ENCODE results near the gene MMP21. TPM values are rescaled to one million over a fixed set of nuclear protein-coding genes. Genes with fewer than 3 reads are reported as not detected.

Gene MMP21
- total and polyA plus RNA-seq, 2 of the 13 experiments (the other 11 are each of a cell fraction or from before 2014, with no cell fraction given), result not detected

- peaks cover 30% of the 10 kb centered on the region for H3K4me1 ChIP-seq (ENCODE audit: insufficient read depth, low read length)
- H2AFZ ChIP-seq (ENCODE audit: low read length), result no peak overlapping the region
- intact Hi-C loops (cut with micrococcal nuclease; ENCODE audit: unreplicated experiment), result no loop called here
- H3K4me2 ChIP-seq (ENCODE audit: low read depth, low read length), result no peak overlapping the region
- FAIRE-seq, result no peak
- BruUV-seq (replicated peaks), result no TSS peak
- in situ Hi-C loops (cut with HindIII; ENCODE audit: extremely low pct_ligation_motif_present, low pct_unique_long_range_greater_than_20kb), result no loop called here
- ATAC-seq, result peak; percentile 8; the same call in 1 of the 3 replicates
- H3K36me3 ChIP-seq (replicated peaks in 1 of 2; ENCODE audit: control insufficient read depth in 1 of 2, insufficient read depth in 2 of 2, low read length in 2 of 2), result peaks cover 3 to 4% of the 10 kb centered on the region in 2 experiments; a peak in 2 of 5 replicates
- H3K27me3 ChIP-seq (ENCODE audit: control insufficient read depth in 1 of 2, insufficient read depth in 2 of 2, low read length in 2 of 2), result no peaks in the 10 kb centered on the region
- H3K4me3 ChIP-seq (replicated peaks in 1 of 3; ENCODE audit: insufficient read depth in 1 of 3, low read depth in 2 of 3, low read length in 3 of 3), result no peak overlapping the region
- peaks cover 4% of the 10 kb centered on the region; the same call in 1 of the 2 replicates for H4K20me1 ChIP-seq (ENCODE audit: insufficient read depth, low read length)
- POLR2A ChIA-PET, result no interaction called here
- no peak overlapping the region for H3K27ac ChIP-seq (ENCODE audit: extremely low read length, insufficient read depth, low read length)
- CTCF ChIA-PET (ENCODE audit: low intra/inter-chr PET ratio, low total read pairs), result no interaction called here
- H3K9me3 ChIP-seq (ENCODE audit: low read length), result no peaks in the 10 kb centered on the region
- no peak for TF ChIP-seq KAT7 (CRISPR knock-in tag; IDR thresholded peaks at IDR 0.05; ENCODE audit: borderline replicate concordance)
- TF ChIP-seq SCMH1 (CRISPR knock-in tag; IDR thresholded peaks at IDR 0.05; ENCODE audit: borderline replicate concordance), result no peak
- no peak for TF ChIP-seq TAF1 (CRISPR knock-in tag; IDR thresholded peaks at IDR 0.05)
- TF ChIP-seq ZNF768 (CRISPR knock-in tag; IDR thresholded peaks at IDR 0.05), result peak; percentile 9; the same call in 1 of the 2 replicates
- no peak overlapping the region for H3K9ac ChIP-seq (ENCODE audit: insufficient read depth, low read depth, low read length)
- WGBS (ENCODE audit: low lambda C conversion rate), result 100% methylated on average over 7 of the region's 17 CpGs
- no peak for DNase-seq (ENCODE audit: low spot score)
- H3K79me2 ChIP-seq (ENCODE audit: insufficient read depth, low read length), result no peaks in the 10 kb centered on the region
Observed at GRCh38 chr10:125788156-125789034, 12.8 kb upstream of the MMP21 start.

GRCh38 chr10:125785791-125786190 is 10.2 kb upstream of the MMP21 start:
- ATAC-seq (no peak), FAIRE-seq (no peak), DNase-seq (ENCODE audit: low spot score) (no peak)
- ChIA-PET CTCF (ENCODE audit: low intra/inter-chr PET ratio, low total read pairs) (no interaction called here), POLR2A (no interaction called here)
- 93% methylated on average over 6 of the region's 9 CpGs for WGBS (ENCODE audit: low lambda C conversion rate)
- in situ Hi-C loops (cut with HindIII; ENCODE audit: extremely low pct_ligation_motif_present, low pct_unique_long_range_greater_than_20kb), result no loop called here
- no peaks in the 10 kb centered on the region for H3K9me3 ChIP-seq (ENCODE audit: low read length)
- peaks cover 0 to 1% of the 10 kb centered on the region in 2 experiments; a peak in 2 of 5 replicates for H3K36me3 ChIP-seq (replicated peaks in 1 of 2; ENCODE audit: control insufficient read depth in 1 of 2, insufficient read depth in 2 of 2, low read length in 2 of 2)
- H3K9ac ChIP-seq (ENCODE audit: insufficient read depth, low read depth, low read length), result no peak overlapping the region
- H3K79me2 ChIP-seq (ENCODE audit: insufficient read depth, low read length), result no peaks in the 10 kb centered on the region
- intact Hi-C loops (cut with micrococcal nuclease; ENCODE audit: unreplicated experiment), result no loop called here
- TF ChIP-seq ETV5 (CRISPR knock-in tag; IDR thresholded peaks at IDR 0.05; ENCODE audit: borderline replicate concordance) (no peak), ZNF552 (CRISPR knock-in tag; IDR thresholded peaks at IDR 0.05; ENCODE audit: borderline replicate concordance) (no peak), ZNF10 (CRISPR knock-in tag; IDR thresholded peaks at IDR 0.05; ENCODE audit: borderline replicate concordance, low read depth) (no peak), ZNF674 (CRISPR knock-in tag; IDR thresholded peaks at IDR 0.05; ENCODE audit: low read depth) (no peak), NKX3-1 (CRISPR knock-in tag; IDR thresholded peaks at IDR 0.05) (no peak), TSC22D2 (CRISPR knock-in tag; IDR thresholded peaks at IDR 0.05; ENCODE audit: borderline replicate concordance) (no peak), NFE2L2 (IDR thresholded peaks at IDR 0.05; ENCODE audit: low read length) (no peak), HOXD1 (CRISPR knock-in tag; IDR thresholded peaks at IDR 0.05) (no peak), ZFP41 (CRISPR knock-in tag; IDR thresholded peaks at IDR 0.05; ENCODE audit: borderline replicate concordance) (no peak), ZNF138 (CRISPR knock-in tag; IDR thresholded peaks at IDR 0.05; ENCODE audit: low read depth) (no peak), HHEX (CRISPR knock-in tag; IDR thresholded peaks at IDR 0.05) (no peak), GABPB1 (CRISPR knock-in tag; IDR thresholded peaks at IDR 0.05) (no peak), CHD2 (IDR thresholded peaks at IDR 0.05; ENCODE audit: low read depth, low read length) (no peak), U2AF1 (optimal IDR thresholded peaks at IDR 0.05; ENCODE audit: low read depth, low read length) (no peak)
- BruUV-seq (replicated peaks), result no TSS peak
- no peak overlapping the region for H3K4me3 ChIP-seq (replicated peaks in 1 of 3; ENCODE audit: insufficient read depth in 1 of 3, low read depth in 2 of 3, low read length in 3 of 3)
- no peak overlapping the region for H3K4me2 ChIP-seq (ENCODE audit: low read depth, low read length)
- H4K20me1 ChIP-seq (ENCODE audit: insufficient read depth, low read length), result no peaks in the 10 kb centered on the region
- H3K27ac ChIP-seq (ENCODE audit: extremely low read length, insufficient read depth, low read length), result no peak overlapping the region
- H3K27me3 ChIP-seq (ENCODE audit: control insufficient read depth in 1 of 2, insufficient read depth in 2 of 2, low read length in 2 of 2), result no peaks in the 10 kb centered on the region
- no peak overlapping the region for H2AFZ ChIP-seq (ENCODE audit: low read length)
- peaks cover 16% of the 10 kb centered on the region for H3K4me1 ChIP-seq (ENCODE audit: insufficient read depth, low read length)
